Ovary (tissue), 9 donors: ENCODE data around the gene TMEM39B. TPM values are rescaled to one million over a fixed set of nuclear protein-coding genes. Genes with fewer than 3 reads are reported as not detected.
"Not testable (repeated sequence)": the region's sequence is repeated elsewhere in the genome, so short reads cannot be mapped to it uniquely, and the experiment has no call there.

ENCODE experiments used
- DNase-seq, 5 donors: peaks; one replicate each; pipeline ENCODE4 v3.0.0-alpha.2; 2019 to 2020
- H3K27ac ChIP-seq, 2 donors: fragments of 200-600 bp; one replicate each; pipeline versions ENCODE4 v1.5.1 to v1.8.0; 2019 to 2022
- H3K27me3 ChIP-seq: fragments of 200-600 bp; one replicate; pipeline ENCODE4 v1.8.0; 2022
- H3K36me3 ChIP-seq: fragments of 200-600 bp; sonication (generic); one replicate; pipeline ENCODE4 v1.5.1; 2019
- H3K4me1 ChIP-seq: one replicate; pipeline ENCODE4 v1.8.1; 2013; ENCODE audit warnings: mild to moderate bottlenecking, moderate library complexity; ENCODE audit not compliant: insufficient read depth
- H3K4me3 ChIP-seq: fragments of 200-600 bp; sonication (generic); one replicate; pipeline ENCODE4 v1.5.1; 2017
- H3K9me3 ChIP-seq, 2 donors: fragments of 200-600 bp in 1 of 2; sonication (generic) in 1 of 2; one replicate each; pipeline versions ENCODE4 v1.5.1 to v1.8.1; 2013 to 2019; ENCODE audit warnings: mild to moderate bottlenecking in 1 of 2, moderate library complexity in 1 of 2
- CTCF ChIP-seq, 3 donors: fragments of 450-650 bp in 2 of 3; fragments of 200-600 bp in 1 of 3; IDR thresholded peaks; one replicate each; pipeline versions ENCODE4 v1.5.1 to v1.8.0; 2016 to 2022; ENCODE audit warnings: antibody characterized with exemption in 3 of 3, mild to moderate bottlenecking in 1 of 3
- EP300 ChIP-seq: sonication (generic); formaldehyde crosslinking; IDR thresholded peaks from one replicate; pipeline ENCODE4 v1.6.1; 2017; ENCODE audit warnings: antibody characterized with exemption
- POLR2A ChIP-seq: fragments of 450-650 bp; IDR thresholded peaks from one replicate; pipeline ENCODE4 v1.6.1; 2017; ENCODE audit warnings: antibody characterized with exemption, mild to moderate bottlenecking, moderate library complexity
- WGBS, 3 donors: extraction: QIAGEN DNeasy Blood & Tissue Kit in 1 of 3; methylation state at CpG; one replicate each; pipeline versions ENCODE4 v1.1.5 to v1.1.7; 2013 to 2017; 5-methylcytosine and 5-hydroxymethylcytosine counted together
- intact Hi-C, 4 donors: fragments of 100-400 bp; cut with DNase I; formaldehyde crosslinking; loops; one replicate each; pipeline versions ENCODE4 v1.11.0 to v1.15.1; 2022 to 2023
- polyA plus RNA-seq, 2 donors: library from polyadenylated mRNA; stranded (reverse); fragments of 200-250 nt in 1 of 2; fragments of 350-450 nt in 1 of 2; fragmentation: Illumina TruSeq in 1 of 2; extraction: RNeasy Lipid Tissue Mini Kit (QIAGEN cat#74804) in 1 of 2; gene quantifications; one replicate each; pipeline ENCODE4 v1.2.3, GENCODE V29; 2013 to 2014
- total RNA-seq, 7 donors: library from RNA; depleted of rRNA in 2 of 7; stranded (reverse); fragments of >200 nt in 2 of 7; fragmentation: NEBNext Ultra II Directional in 3 of 7; extraction: Animal tissue kit (Norgen Biotek cat#: 25700) in 3 of 7; gene quantifications; one replicate each; pipeline versions ENCODE4 v1.1.0 to v1.2.4, GENCODE V29; 2016 to 2023
- donor health status: DM: no; HTN: no; CAD: no; lungs with moderate emphysema.
- donor health status: DM: no; HTN: no; CAD: no.
- donor health status: Bipolar disorder and iron deficiency.
- donor health status: DM: yes; HTN: yes; CAD: no.
- donor health status: DM: no; HTN: no; CAD: no.
- donor health status: DM: yes; HTN: yes; CAD: no.

The TMEM39B gene
- total and polyA plus RNA-seq, 9 donors, result 3.0 to 23.5 (median 15.2) TPM

- Histone ChIP-seq H3K9me3 (no peaks in the 10 kb centered on the region), H3K27ac (no peak overlapping the region), H3K4me3 (no peak overlapping the region), H3K27me3 (no peaks in the 10 kb centered on the region), H3K36me3 (no peaks in the 10 kb centered on the region), H3K4me1 (peaks cover 8% of the 10 kb centered on the region)
- intact Hi-C loops, result loop anchor here in 1 of 4 donors (5.0 kb wide), 1 partner anchor 50 kb away; no protein-coding TSS in a partner anchor
- WGBS, 3 donors, result 92 to 95% (median 93%) methylated on average over 5 of the region's 5 CpGs
- no peak for TF ChIP-seq POLR2A
- no peak for TF ChIP-seq EP300
- TF ChIP-seq CTCF (IDR thresholded peaks at IDR 0.05), result no peak
- no peak for DNase-seq
Measured at GRCh38 chr1:32137111-32137510, 64.4 kb downstream of the TMEM39B start.

GRCh38 chr1:32138965-32139364 is 66.2 kb downstream of the TMEM39B start:
- no peaks in the 10 kb centered on the region for H3K36me3 ChIP-seq
- peaks cover 2% of the 10 kb centered on the region for H3K4me1 ChIP-seq
- no peaks in the 10 kb centered on the region for H3K27me3 ChIP-seq
- WGBS, 3 donors, result 56 to 65% (median 58%) methylated on average over 5 of the region's 5 CpGs
- no peaks in the 10 kb centered on the region for H3K9me3 ChIP-seq
- DNase-seq, result no peak
- H3K4me3 ChIP-seq, result no peak overlapping the region
- intact Hi-C loops, result loop anchor here in 1 of 4 donors (5.0 kb wide), 1 partner anchor 48 kb away; no protein-coding TSS in a partner anchor
- no peak overlapping the region for H3K27ac ChIP-seq
- no peak for TF ChIP-seq EP300
- no peak for TF ChIP-seq POLR2A
- no peak for TF ChIP-seq CTCF (IDR thresholded peaks at IDR 0.05)

- DNase-seq, result peak in 2 of 5 donors; percentile 19 to 49
- TF ChIP-seq POLR2A, result no peak
- TF ChIP-seq CTCF (IDR thresholded peaks at IDR 0.05), result no peak
- TF ChIP-seq EP300, result no peak
- 16 to 25% (median 19%) methylated on average over 6 of the region's 6 CpGs for WGBS, 3 donors
- Histone ChIP-seq H3K36me3 (no peaks in the 10 kb centered on the region), H3K27ac (no peak overlapping the region), H3K27me3 (no peaks in the 10 kb centered on the region), H3K4me3 (no peak overlapping the region), H3K4me1 (peaks cover 2% of the 10 kb centered on the region), H3K9me3 (no peaks in the 10 kb centered on the region)
- intact Hi-C loops, result no loop called here
Measured at GRCh38 chr1:32142446-32143301, 69.9 kb downstream of the TMEM39B start.

- 66 to 74% (median 74%) methylated on average over 4 of the region's 4 CpGs for WGBS, 3 donors
- not testable (repeated sequence) for H3K4me1 ChIP-seq
Measured at GRCh38 chr1:32143302-32143695, 70.6 kb downstream of the TMEM39B start.

GRCh38 chr1:32144033-32144432 is 71.3 kb downstream of the TMEM39B start:
- H3K4me1 ChIP-seq, result peaks cover 2% of the 10 kb centered on the region
- WGBS, 3 donors, result 92 to 98% (median 96%) methylated on average over 3 of the region's 3 CpGs
- no peaks in the 10 kb centered on the region for H3K36me3 ChIP-seq
- no peaks in the 10 kb centered on the region for H3K9me3 ChIP-seq
- no peak for TF ChIP-seq CTCF (IDR thresholded peaks at IDR 0.05)
- TF ChIP-seq POLR2A, result no peak
- TF ChIP-seq EP300, result no peak
- no peak overlapping the region for H3K4me3 ChIP-seq
- intact Hi-C loops, result no loop called here
- H3K27me3 ChIP-seq, result no peaks in the 10 kb centered on the region
- H3K27ac ChIP-seq, result no peak overlapping the region
- no peak for DNase-seq

More at GRCh38 chr1:32143302-32143695, 70.6 kb downstream of the TMEM39B start:
- intact Hi-C loops, H3K36me3 ChIP-seq, H3K4me3 ChIP-seq, H3K9me3 ChIP-seq, H3K27me3 ChIP-seq, H3K27ac ChIP-seq, DNase-seq: not testable (repeated sequence)

GRCh38 chr1:32147799-32148198 is 75.1 kb downstream of the TMEM39B start:
- H3K27me3 ChIP-seq, H3K36me3 ChIP-seq, intact Hi-C loops, DNase-seq, H3K4me3 ChIP-seq, H3K9me3 ChIP-seq, H3K4me1 ChIP-seq, H3K27ac ChIP-seq: not testable (repeated sequence)
- 97 to 100% (median 97%) methylated on average over 5 of the region's 5 CpGs for WGBS, 3 donors
